ENCODE measurements around the gene IKZF5.

GRCh38 chr10:122986335-122986734, 22.3 kb downstream of the IKZF5 start:
- TF ChIP-seq CTCF (IDR thresholded peaks at IDR 0.05) (no peak), POLR2A (IDR thresholded peaks at IDR 0.05) (no peak)
